Adrenal gland (tissue), 12 donors: ENCODE data around the gene PACRG. TPM values are rescaled to one million over a fixed set of nuclear protein-coding genes. Genes with fewer than 3 reads are reported as not detected.

Experiments used
- DNase-seq, 7 donors: peaks; one replicate each; pipeline ENCODE4 v3.0.0-alpha.2; 2019 to 2020
- H3K27ac ChIP-seq, 5 donors: fragments of 200-600 bp; sonication (generic) in 4 of 5; 1 replicate in 3 of 5; 2 replicates in 2 of 5; pipeline versions ENCODE4 v1.5.1 to v1.8.0; 2016 to 2020; ENCODE audit warnings: mild to moderate bottlenecking in 1 of 5
- H3K27me3 ChIP-seq: fragments of 200-600 bp; 2 replicates; pipeline ENCODE4 v1.8.0; 2021
- H3K36me3 ChIP-seq, 2 donors: fragments of 200-600 bp; replicated peaks in 1 of 2; 1 replicate in 1 of 2; 2 replicates in 1 of 2; pipeline versions ENCODE4 v1.5.1 to v1.8.0; 2018 to 2022
- H3K4me1 ChIP-seq, 2 donors: fragments of 200-600 bp; replicated peaks in 1 of 2; 1 replicate in 1 of 2; 2 replicates in 1 of 2; pipeline versions ENCODE4 v1.5.1 to v1.8.0; 2018 to 2021
- H3K4me3 ChIP-seq, 4 donors: fragments of 200-600 bp; sonication (generic) in 3 of 4; one replicate each; pipeline ENCODE4 v1.5.1; 2016 to 2018
- H3K9me3 ChIP-seq, 3 donors: fragments of 200-600 bp; sonication (generic) in 1 of 3; replicated peaks in 1 of 3; 1 replicate in 2 of 3; 2 replicates in 1 of 3; pipeline versions ENCODE4 v1.5.1 to v1.8.0; 2016 to 2021
- POLR2A ChIP-seq, 2 donors: fragments of 450-650 bp; IDR thresholded peaks; one replicate each; pipeline ENCODE4 v1.6.1; 2017; ENCODE audit warnings: antibody characterized with exemption in 2 of 2, mild to moderate bottlenecking in 2 of 2, moderate library complexity in 1 of 2
- WGBS, 4 donors: extraction: QIAGEN DNeasy Blood & Tissue Kit in 2 of 4; methylation state at CpG; one replicate each; pipeline versions ENCODE4 v1.1.5 to v1.1.7; 2013 to 2017; 5-methylcytosine and 5-hydroxymethylcytosine counted together
- intact Hi-C, 2 donors: fragments of 100-400 bp; cut with DNase I; formaldehyde crosslinking; loops; one replicate each; pipeline versions ENCODE4 v1.14.1 to v1.15.0; 2022 to 2023
- polyA plus RNA-seq, 3 donors: library from polyadenylated mRNA; stranded (reverse); fragments of 200-250 nt in 2 of 3; fragments of 350-450 nt in 1 of 3; fragmentation: Illumina TruSeq in 1 of 3; extraction: RNeasy Lipid Tissue Mini Kit (QIAGEN cat#74804) in 1 of 3; gene quantifications; one replicate each; pipeline ENCODE4 v1.2.3, GENCODE V29; 2013 to 2014
- total RNA-seq, 9 donors: library from RNA; depleted of rRNA in 4 of 9; stranded (reverse); fragments of >200 nt in 4 of 9; fragments of 120-200 nt in 1 of 9; fragmentation: NEBNext Ultra II Directional in 1 of 9; extraction: Animal tissue kit (Norgen Biotek cat#: 25700) in 1 of 9; gene quantifications; one replicate each; pipeline versions ENCODE4 v1.1.0 to v1.2.4, GENCODE V29; 2013 to 2023
- TF ChIP-seq, protein P1 (sequence below), 6 experiments: fragments of 450-650 bp in 4 of 6; fragments of 200-600 bp in 2 of 6; sonication (generic) in 1 of 6; IDR thresholded peaks; 1 replicate in 5 of 6; 2 replicates in 1 of 6; pipeline versions ENCODE4 v1.5.1 to v1.8.0; 2016 to 2021; ENCODE audit warnings: antibody characterized with exemption in 6 of 6, mild to moderate bottlenecking in 2 of 6, moderate library complexity in 1 of 6
- donor health status: healthy with polysubstance abuse.
- donor health status: Bipolar disorder and iron deficiency.
- donor health status: DM: yes; HTN: yes; CAD: no.
- donor health status: DM: no; HTN: no; CAD: no.
- donor health status: DM: no; HTN: no; CAD: no.
- donor health status: DM: yes; HTN: yes; CAD: no.

Gene PACRG
- total and polyA plus RNA-seq, 12 donors, result 0.18 to 6.1 (median 1.4) TPM

- Histone ChIP-seq H3K36me3 (no peaks in the 10 kb centered on the region), H3K27ac (no peak overlapping the region), H3K9me3 (no peaks in the 10 kb centered on the region), H3K27me3 (no peaks in the 10 kb centered on the region), H3K4me3 (no peak overlapping the region), H3K4me1 (no peaks in the 10 kb centered on the region)
- WGBS, 4 donors, result 81 to 94% (median 88%) methylated on average over 1 of the region's 1 CpG
- intact Hi-C loops, result no loop called here
- TF ChIP-seq POLR2A (IDR thresholded peaks at IDR 0.05), result no peak
- TF ChIP-seq, protein P1, sequence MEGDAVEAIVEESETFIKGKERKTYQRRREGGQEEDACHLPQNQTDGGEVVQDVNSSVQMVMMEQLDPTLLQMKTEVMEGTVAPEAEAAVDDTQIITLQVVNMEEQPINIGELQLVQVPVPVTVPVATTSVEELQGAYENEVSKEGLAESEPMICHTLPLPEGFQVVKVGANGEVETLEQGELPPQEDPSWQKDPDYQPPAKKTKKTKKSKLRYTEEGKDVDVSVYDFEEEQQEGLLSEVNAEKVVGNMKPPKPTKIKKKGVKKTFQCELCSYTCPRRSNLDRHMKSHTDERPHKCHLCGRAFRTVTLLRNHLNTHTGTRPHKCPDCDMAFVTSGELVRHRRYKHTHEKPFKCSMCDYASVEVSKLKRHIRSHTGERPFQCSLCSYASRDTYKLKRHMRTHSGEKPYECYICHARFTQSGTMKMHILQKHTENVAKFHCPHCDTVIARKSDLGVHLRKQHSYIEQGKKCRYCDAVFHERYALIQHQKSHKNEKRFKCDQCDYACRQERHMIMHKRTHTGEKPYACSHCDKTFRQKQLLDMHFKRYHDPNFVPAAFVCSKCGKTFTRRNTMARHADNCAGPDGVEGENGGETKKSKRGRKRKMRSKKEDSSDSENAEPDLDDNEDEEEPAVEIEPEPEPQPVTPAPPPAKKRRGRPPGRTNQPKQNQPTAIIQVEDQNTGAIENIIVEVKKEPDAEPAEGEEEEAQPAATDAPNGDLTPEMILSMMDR (IDR thresholded peaks at IDR 0.05), result no peak
- no peak for DNase-seq
Observed at GRCh38 chr6:162770955-162771354, 43.2 kb downstream of the PACRG start.

DNA sequence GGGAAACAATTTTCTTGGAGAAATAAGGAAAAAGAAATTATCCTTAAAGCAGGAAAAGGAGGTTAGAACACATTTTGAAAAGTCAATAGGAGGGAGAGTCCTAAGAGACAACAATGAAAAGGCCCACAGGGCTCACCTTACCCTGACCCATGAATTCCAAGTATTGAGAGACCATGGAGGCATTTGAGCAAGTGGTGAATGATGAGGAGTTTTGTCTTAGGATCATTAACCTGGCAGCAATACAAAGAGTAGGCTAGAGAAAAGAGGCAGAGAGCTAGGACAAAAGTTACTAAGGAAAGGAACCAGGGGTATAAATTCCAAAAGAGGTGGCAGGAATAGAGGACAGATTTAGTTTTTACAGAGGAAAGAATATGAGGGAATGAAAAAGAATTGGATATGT, 44.7 kb downstream of the PACRG start:
- intact Hi-C loops, result no loop called here
- DNase-seq, result no peak
- no peak for TF ChIP-seq POLR2A (IDR thresholded peaks at IDR 0.05)
- TF ChIP-seq, protein P1 (IDR thresholded peaks at IDR 0.05), result no peak

DNA sequence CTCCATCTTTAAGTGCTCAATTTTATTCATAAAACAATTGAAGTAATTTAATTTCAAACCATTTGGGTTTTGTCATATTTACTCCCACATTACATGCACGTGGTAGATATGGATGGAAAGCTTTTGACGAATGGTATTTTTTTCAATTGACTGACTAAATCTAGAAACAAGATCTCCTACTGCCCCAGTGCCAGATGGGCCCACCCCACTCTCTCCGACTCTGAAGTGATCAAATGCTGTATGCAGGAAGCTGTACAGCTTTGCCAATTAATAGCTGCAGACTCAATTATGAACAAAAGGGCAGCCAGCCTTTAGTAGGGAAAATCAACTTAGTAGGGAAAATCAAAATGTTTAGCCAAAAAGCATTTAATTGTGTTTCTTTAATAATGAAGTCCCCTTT, 46.2 kb downstream of the PACRG start:
- intact Hi-C loops, result no loop called here
- TF ChIP-seq, protein P1 (IDR thresholded peaks at IDR 0.05), result no peak
- WGBS, 4 donors, result 74 to 83% (median 79%) methylated on average over 3 of the region's 3 CpGs
- no peaks in the 10 kb centered on the region for H3K36me3 ChIP-seq
- no peak for DNase-seq
- no peaks in the 10 kb centered on the region for H3K4me1 ChIP-seq
- H3K9me3 ChIP-seq, result no peaks in the 10 kb centered on the region
- H3K4me3 ChIP-seq, result no peak overlapping the region
- H3K27ac ChIP-seq, result no peak overlapping the region
- H3K27me3 ChIP-seq, result no peaks in the 10 kb centered on the region

More for the DNA sequence above, 44.7 kb downstream of the PACRG start:
- Histone ChIP-seq H3K4me1 (no peaks in the 10 kb centered on the region), H3K9me3 (no peaks in the 10 kb centered on the region), H3K36me3 (no peaks in the 10 kb centered on the region), H3K27ac (no peak overlapping the region), H3K27me3 (no peaks in the 10 kb centered on the region), H3K4me3 (no peak overlapping the region)

DNA sequence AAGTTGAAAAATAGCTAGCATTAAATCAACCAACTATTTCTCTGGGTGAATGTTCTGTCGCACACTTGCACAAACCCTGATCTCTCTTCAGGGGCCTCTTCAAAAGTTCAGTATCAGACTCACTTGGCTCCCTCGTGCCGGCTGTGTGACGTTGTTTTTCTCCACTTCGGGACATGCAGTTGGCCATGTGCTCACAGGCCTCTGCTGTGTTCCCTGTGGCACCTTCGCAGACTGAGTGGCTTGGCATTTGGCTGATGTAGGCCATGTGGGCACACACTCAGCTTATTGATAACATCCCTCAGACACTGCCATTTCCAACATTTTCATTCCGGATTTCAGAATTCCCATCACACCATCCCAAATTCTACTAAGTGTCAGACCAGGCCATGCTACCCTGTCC, 49.3 kb downstream of the PACRG start:
- intact Hi-C loops, result no loop called here
- 78 to 89% (median 86%) methylated on average over 7 of the region's 7 CpGs for WGBS, 4 donors
- no peaks in the 10 kb centered on the region for H3K4me1 ChIP-seq

More for the DNA sequence above, 49.3 kb downstream of the PACRG start:
- Histone ChIP-seq H3K27me3 (no peaks in the 10 kb centered on the region), H3K4me3 (no peak overlapping the region), H3K9me3 (peaks cover 0 to 15% (median 0%) of the 10 kb centered on the region in 3 donors), H3K36me3 (no peaks in the 10 kb centered on the region), H3K27ac (no peak overlapping the region)
- TF ChIP-seq, protein P1 (IDR thresholded peaks at IDR 0.05), result no peak
- TF ChIP-seq POLR2A (IDR thresholded peaks at IDR 0.05), result no peak
- no peak for DNase-seq
